Right renal cortex interstitium (tissue), 3 donors: ENCODE measurements around the gene P4HB. TPM values are rescaled to one million over a fixed set of nuclear protein-coding genes. Genes with fewer than 3 reads are reported as not detected.

ENCODE experiments used
- DNase-seq, 3 donors: peaks; one replicate each; pipeline ENCODE4 v3.0.0-alpha.2; 2013; ENCODE audit warnings: low read depth in 3 of 3, low spot score in 2 of 3
- polyA plus RNA-seq, 3 donors: library from polyadenylated mRNA; unstranded; fragments of 120-200 nt; gene quantifications; one replicate each; pipeline ENCODE4 v1.2.1, GENCODE V29; 2013; ENCODE audit not compliant: insufficient read length in 3 of 3

P4HB gene
- polyA plus RNA-seq, 3 donors = 445 to 458 (median 450) TPM

- DNase-seq = no peak
Observed at GRCh38 chr17:81801327-81801726, 59.0 kb downstream of the P4HB start.

GRCh38 chr17:81794509-81794908 is 65.8 kb downstream of the P4HB start:
- no peak for DNase-seq

- no peak for DNase-seq
Observed at GRCh38 chr17:81794074-81794476, 66.3 kb downstream of the P4HB start.

Other genes with a start within 250 kb of the P4HB start
- gene NPLOC4, start 223.4 kb downstream of the P4HB start, polyA plus RNA-seq = 10 to 100 TPM; 51.7 to 55.7 (median 52.5) TPM
- 1 to 10 TPM; 2.3 to 4.5 (median 2.3) TPM for gene TSPAN10, start 223.3 kb downstream of the P4HB start, polyA plus RNA-seq
- gene PDE6G, start 204.0 kb downstream of the P4HB start, polyA plus RNA-seq = 10 to 100 TPM; 11.6 to 14.9 (median 12.7) TPM
- 10 to 100 TPM; 13.3 to 16.2 (median 14.9) TPM for gene OXLD1, start 193.9 kb downstream of the P4HB start, polyA plus RNA-seq
- gene CCDC137, start 193.8 kb downstream of the P4HB start, polyA plus RNA-seq = 10 to 100 TPM; 11.4 to 12.3 (median 11.4) TPM
- gene ARL16, start 176.7 kb downstream of the P4HB start, polyA plus RNA-seq = 10 to 100 TPM; 38.8 to 50.9 (median 44.0) TPM
- 10 to 100 TPM; 83.0 to 88.6 (median 86.7) TPM for gene HGS, start 176.5 kb downstream of the P4HB start, polyA plus RNA-seq
- 10 to 100 TPM; 38.3 to 44.0 (median 43.9) TPM for gene MRPL12, start 157.2 kb downstream of the P4HB start, polyA plus RNA-seq
- 10 to 100 TPM; 10.7 to 13.9 (median 11.3) TPM for gene SLC25A10, start 148.3 kb downstream of the P4HB start, polyA plus RNA-seq
- gene GCGR, start 56.4 kb downstream of the P4HB start, polyA plus RNA-seq = 1 to 10 TPM; 5.7 to 8.3 (median 7.6) TPM
- 10 to 100 TPM; 60.4 to 76.8 (median 65.9) TPM for gene MCRIP1, start 27.2 kb downstream of the P4HB start, polyA plus RNA-seq
- gene PPP1R27, start 25.5 kb downstream of the P4HB start, polyA plus RNA-seq = under 1 TPM in 2 of 3 donors, not detected in 1; 0.17 to 0.26 TPM
- gene ARHGDIA, start 10.8 kb upstream of the P4HB start, polyA plus RNA-seq = 100 to 1,000 TPM; 132 to 153 (median 145) TPM
- gene ALYREF, start 31.1 kb upstream of the P4HB start, polyA plus RNA-seq = 10 to 100 TPM; 67.4 to 69.3 (median 68.9) TPM
- 10 to 100 TPM; 58.0 to 86.9 (median 77.8) TPM for gene ANAPC11, start 31.2 kb upstream of the P4HB start, polyA plus RNA-seq
- gene NPB, start 41.7 kb upstream of the P4HB start, polyA plus RNA-seq = 1 to 10 TPM in 2 of 3 donors, under 1 TPM in 1; 0.96 to 1.4 (median 1.1) TPM
- gene PCYT2, start 50.9 kb upstream of the P4HB start, polyA plus RNA-seq = 10 to 100 TPM; 45.8 to 49.9 (median 47.7) TPM
- gene SIRT7, start 57.6 kb upstream of the P4HB start, polyA plus RNA-seq = 10 to 100 TPM in 1 of 3 donors, 1 to 10 TPM in 2; 8.6 to 10.3 (median 10.0) TPM
- 10 to 100 TPM; 10.4 to 12.3 (median 11.9) TPM for gene MAFG, start 67.2 kb upstream of the P4HB start, polyA plus RNA-seq
- gene PYCR1, start 76.8 kb upstream of the P4HB start, polyA plus RNA-seq = 10 to 100 TPM; 21.5 to 24.1 (median 23.1) TPM
- under 1 TPM in 2 of 3 donors, not detected in 1; 0.07 to 0.08 TPM for gene MYADML2, start 86.7 kb upstream of the P4HB start, polyA plus RNA-seq
- gene NOTUM, start 100.7 kb upstream of the P4HB start, polyA plus RNA-seq = 1 to 10 TPM; 1.3 to 2.1 (median 2.0) TPM
- 10 to 100 TPM; 19.1 to 23.3 (median 19.8) TPM for gene ASPSCR1, start 117.1 kb upstream of the P4HB start, polyA plus RNA-seq
- gene CENPX, start 162.3 kb upstream of the P4HB start, polyA plus RNA-seq = 10 to 100 TPM; 36.0 to 39.1 (median 38.3) TPM
- gene LRRC45, start 162.8 kb upstream of the P4HB start, polyA plus RNA-seq = 10 to 100 TPM; 11.0 to 12.9 (median 11.9) TPM
- gene RAC3, start 171.1 kb upstream of the P4HB start, polyA plus RNA-seq = 1 to 10 TPM; 8.2 to 9.3 (median 8.2) TPM
- gene DCXR, start 177.2 kb upstream of the P4HB start, polyA plus RNA-seq = 10 to 100 TPM; 79.3 to 90.0 (median 89.4) TPM
- 10 to 100 TPM; 34.4 to 35.7 (median 34.4) TPM for gene RFNG, start 191.3 kb upstream of the P4HB start, polyA plus RNA-seq
- gene GPS1, start 191.4 kb upstream of the P4HB start, polyA plus RNA-seq = 100 to 1,000 TPM in 2 of 3 donors, 10 to 100 TPM in 1; 96.7 to 104 (median 103) TPM
- gene DUS1L, start 205.3 kb upstream of the P4HB start, polyA plus RNA-seq = 10 to 100 TPM; 61.6 to 70.0 (median 67.7) TPM
- 10 to 100 TPM; 26.6 to 34.2 (median 26.6) TPM for gene FASN, start 237.7 kb upstream of the P4HB start, polyA plus RNA-seq